ENCODE measurements around the gene ATP6V1G1. TPM values are rescaled to one million over a fixed set of nuclear protein-coding genes. Genes with fewer than 3 reads are reported as not detected.

Gene ATP6V1G1
- total RNA-seq, 1 donor from 2014 or later: 64.4 TPM

- DNase-seq (peak; percentile 53), ATAC-seq (peak; percentile 54)
- intact Hi-C loops (cut with micrococcal nuclease): no loop called here
Observed at GRCh38 chr9:114606597-114607207, 19.1 kb downstream of the ATP6V1G1 start.

GRCh38 chr9:114607671-114608524, 20.3 kb downstream of the ATP6V1G1 start:
- ATAC-seq (no peak), DNase-seq (no peak)
- intact Hi-C loops (cut with micrococcal nuclease): no loop called here

- intact Hi-C loops (cut with micrococcal nuclease): no loop called here
- DNase-seq (no peak), ATAC-seq (no peak)
Observed at GRCh38 chr9:114608525-114608796, 20.9 kb downstream of the ATP6V1G1 start.

- peak; percentile 90 for ATAC-seq
- intact Hi-C loops (cut with micrococcal nuclease): no loop called here
- peak; percentile 78 for DNase-seq
Observed at GRCh38 chr9:114611516-114612271, 24.1 kb downstream of the ATP6V1G1 start.

- DNase-seq: no peak
- intact Hi-C loops (cut with micrococcal nuclease): no loop called here
- ATAC-seq: peak; percentile 3
Observed at GRCh38 chr9:114612272-114612923, 24.8 kb downstream of the ATP6V1G1 start.

GRCh38 chr9:114613087-114613486, 25.5 kb downstream of the ATP6V1G1 start:
- intact Hi-C loops (cut with micrococcal nuclease): no loop called here
- no peak for DNase-seq
- no peak for ATAC-seq

- no peak for DNase-seq
Observed at GRCh38 chr9:114613919-114614318, 26.4 kb downstream of the ATP6V1G1 start.

GRCh38 chr9:114614373-114614772, 26.8 kb downstream of the ATP6V1G1 start:
- DNase-seq (no peak), ATAC-seq (no peak)
- intact Hi-C loops (cut with micrococcal nuclease): no loop called here

More at GRCh38 chr9:114613919-114614318, 26.4 kb downstream of the ATP6V1G1 start:
- intact Hi-C loops (cut with micrococcal nuclease): no loop called here
- no peak for ATAC-seq

- ATAC-seq (peak; percentile 44), DNase-seq (peak; percentile 80)
- intact Hi-C loops (cut with micrococcal nuclease): no loop called here
Observed at GRCh38 chr9:114616684-114617520, 29.3 kb downstream of the ATP6V1G1 start.

GRCh38 chr9:114619191-114619761, 31.7 kb downstream of the ATP6V1G1 start:
- peak; percentile 36 for DNase-seq
- no peak for ATAC-seq
- intact Hi-C loops (cut with micrococcal nuclease): no loop called here

GRCh38 chr9:114621561-114621960, 34.0 kb downstream of the ATP6V1G1 start:
- no peak for ATAC-seq
- no peak for DNase-seq
- intact Hi-C loops (cut with micrococcal nuclease): no loop called here

GRCh38 chr9:114621975-114622609, 34.5 kb downstream of the ATP6V1G1 start:
- ATAC-seq (peak; percentile 87), DNase-seq (no peak)
- intact Hi-C loops (cut with micrococcal nuclease): no loop called here

GRCh38 chr9:114624677-114625076, 37.1 kb downstream of the ATP6V1G1 start:
- no peak for DNase-seq
- intact Hi-C loops (cut with micrococcal nuclease): no loop called here
- ATAC-seq: no peak

GRCh38 chr9:114626415-114627020, 38.9 kb downstream of the ATP6V1G1 start:
- ATAC-seq (no peak), DNase-seq (no peak)
- intact Hi-C loops (cut with micrococcal nuclease): no loop called here

GRCh38 chr9:114627553-114627952, 40.0 kb downstream of the ATP6V1G1 start:
- ATAC-seq: no peak
- no peak for DNase-seq
- intact Hi-C loops (cut with micrococcal nuclease): no loop called here

GRCh38 chr9:114629563-114630090, 42.1 kb downstream of the ATP6V1G1 start:
- intact Hi-C loops (cut with micrococcal nuclease): no loop called here
- DNase-seq: no peak
- ATAC-seq: no peak

- DNase-seq (no peak), ATAC-seq (no peak)
- intact Hi-C loops (cut with micrococcal nuclease): no loop called here
Observed at GRCh38 chr9:114631166-114631565, 43.6 kb downstream of the ATP6V1G1 start.
